Measurements from ENCODE around the gene AFF3. TPM values are rescaled to one million over a fixed set of nuclear protein-coding genes. Genes with fewer than 3 reads are reported as not detected.
"Not testable (repeated sequence)": the region's sequence is repeated elsewhere in the genome, so short reads cannot be mapped to it uniquely, and the experiment has no call there.

Gene AFF3
- total RNA-seq, 1 experiment from 2014 or later: not detected

GRCh38 chr2:99933894-99934650 lies 208.3 kb downstream of the AFF3 start:
- CTCF ChIA-PET: no interaction called here
- no TSS peak for BruUV-seq (replicated peaks)
- intact Hi-C loops (cut with micrococcal nuclease; ENCODE audit: unreplicated experiment): no loop called here

DNA sequence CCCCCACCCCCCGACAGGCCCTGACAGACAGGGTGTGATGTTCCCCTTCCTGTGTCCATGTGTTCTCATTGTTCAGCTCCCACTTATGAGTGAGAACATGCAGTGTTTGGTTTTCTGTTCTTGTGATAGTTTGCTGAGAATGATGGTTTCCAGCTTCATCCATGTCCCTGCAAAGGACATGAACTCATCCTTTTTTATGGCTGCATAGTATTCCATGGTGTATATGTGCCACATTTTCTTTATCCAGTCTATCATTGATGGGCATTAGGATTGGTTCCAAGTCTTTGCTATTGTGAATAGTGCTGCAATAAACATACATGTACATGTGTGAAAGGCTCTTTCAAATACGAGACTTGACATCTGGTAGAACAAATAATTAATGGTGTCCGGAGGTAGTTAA lies 208.9 kb downstream of the AFF3 start:
- BruUV-seq (replicated peaks); H3K4me3 ChIP-seq (ENCODE audit: low read depth, low read length, poor library complexity, severe bottlenecking); intact Hi-C loops (cut with micrococcal nuclease; ENCODE audit: unreplicated experiment); H3K36me3 ChIP-seq (ENCODE audit: insufficient read depth, low read length, poor library complexity, severe bottlenecking); POLR2A ChIA-PET (ENCODE audit: low non-redundant PET); H3K9me3 ChIP-seq (ENCODE audit: low read depth, low read length, poor library complexity, severe bottlenecking); DNase-seq (ENCODE audit: low spot score); H3K4me1 ChIP-seq (ENCODE audit: insufficient read depth, low read length, poor library complexity, severe bottlenecking); H3K27ac ChIP-seq (ENCODE audit: low read depth, low read length, poor library complexity, severe bottlenecking); CTCF ChIA-PET: not testable (repeated sequence)
- H3K27me3 ChIP-seq (replicated peaks; ENCODE audit: insufficient read depth, low read depth, low read length, poor library complexity): peaks cover 25% of the 10 kb centered on the region

More at GRCh38 chr2:99933894-99934650, 208.3 kb downstream of the AFF3 start:
- Histone ChIP-seq H3K27me3 (replicated peaks; ENCODE audit: insufficient read depth, low read depth, low read length, poor library complexity) (peaks cover 28% of the 10 kb centered on the region), H3K36me3 (ENCODE audit: insufficient read depth, low read length, poor library complexity, severe bottlenecking) (no peaks in the 10 kb centered on the region), H3K4me1 (ENCODE audit: insufficient read depth, low read length, poor library complexity, severe bottlenecking) (no peaks in the 10 kb centered on the region), H3K4me3 (ENCODE audit: low read depth, low read length, poor library complexity, severe bottlenecking) (no peak overlapping the region), H3K27ac (ENCODE audit: low read depth, low read length, poor library complexity, severe bottlenecking) (no peak overlapping the region), H3K9me3 (ENCODE audit: low read depth, low read length, poor library complexity, severe bottlenecking) (no peaks in the 10 kb centered on the region)
- POLR2A ChIA-PET (ENCODE audit: low non-redundant PET): no interaction called here
- no peak for DNase-seq (ENCODE audit: low spot score)
- TF ChIP-seq CTCF (conservative IDR thresholded peaks at IDR 0.05; ENCODE audit: low read depth, low read length): no peak
- TF ChIP-seq EZH2 (IDR thresholded peaks at IDR 0.05; ENCODE audit: borderline replicate concordance, low read depth, low read length, poor library complexity, severe bottlenecking): no peak

GRCh38 chr2:99928470-99929053 lies 213.8 kb downstream of the AFF3 start:
- no peaks in the 10 kb centered on the region for H3K4me1 ChIP-seq (ENCODE audit: insufficient read depth, low read length, poor library complexity, severe bottlenecking)
- peaks cover 31% of the 10 kb centered on the region for H3K27me3 ChIP-seq (replicated peaks; ENCODE audit: insufficient read depth, low read depth, low read length, poor library complexity)
- H3K36me3 ChIP-seq (ENCODE audit: insufficient read depth, low read length, poor library complexity, severe bottlenecking): no peaks in the 10 kb centered on the region
- no TSS peak for BruUV-seq (replicated peaks)
- H3K9me3 ChIP-seq (ENCODE audit: low read depth, low read length, poor library complexity, severe bottlenecking): no peaks in the 10 kb centered on the region
- intact Hi-C loops (cut with micrococcal nuclease; ENCODE audit: unreplicated experiment): no loop called here
- ChIA-PET CTCF (no interaction called here), POLR2A (ENCODE audit: low non-redundant PET) (no interaction called here)
- no peak for DNase-seq (ENCODE audit: low spot score)
- no peak overlapping the region for H3K27ac ChIP-seq (ENCODE audit: low read depth, low read length, poor library complexity, severe bottlenecking)
- H3K4me3 ChIP-seq (ENCODE audit: low read depth, low read length, poor library complexity, severe bottlenecking): no peak overlapping the region
- no peak for TF ChIP-seq EZH2 (IDR thresholded peaks at IDR 0.05; ENCODE audit: borderline replicate concordance, low read depth, low read length, poor library complexity, severe bottlenecking)
- TF ChIP-seq CTCF (conservative IDR thresholded peaks at IDR 0.05; ENCODE audit: low read depth, low read length): no peak

DNA sequence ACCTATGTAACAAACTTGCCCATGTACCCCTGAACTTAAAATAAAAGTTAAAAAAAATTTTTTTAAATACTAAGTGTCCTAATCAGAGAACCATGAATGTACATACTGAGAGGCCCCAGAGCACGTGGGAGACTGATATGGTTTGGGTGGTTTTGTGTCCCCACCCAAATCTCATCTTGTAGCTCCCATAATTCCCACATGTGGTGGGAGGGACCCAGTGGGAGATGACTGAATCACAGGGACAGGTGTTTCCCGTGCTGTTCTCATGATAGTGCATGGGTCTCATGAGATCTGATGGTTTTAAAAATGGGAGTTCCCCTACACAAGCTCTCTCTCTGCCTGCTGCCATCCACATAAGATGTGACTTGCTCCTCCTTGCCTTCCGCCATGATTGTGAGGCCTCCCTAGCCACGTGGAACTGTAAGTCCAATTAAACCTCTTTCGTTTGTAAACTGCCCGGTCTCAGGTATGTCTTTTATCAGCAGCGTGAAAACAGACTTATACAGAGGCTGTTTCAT lies 214.6 kb downstream of the AFF3 start:
- H3K36me3 ChIP-seq (ENCODE audit: insufficient read depth, low read length, poor library complexity, severe bottlenecking); H3K9me3 ChIP-seq (ENCODE audit: low read depth, low read length, poor library complexity, severe bottlenecking); H3K4me3 ChIP-seq (ENCODE audit: low read depth, low read length, poor library complexity, severe bottlenecking); POLR2A ChIA-PET (ENCODE audit: low non-redundant PET); CTCF ChIA-PET; DNase-seq (ENCODE audit: low spot score); H3K4me1 ChIP-seq (ENCODE audit: insufficient read depth, low read length, poor library complexity, severe bottlenecking); intact Hi-C loops (cut with micrococcal nuclease; ENCODE audit: unreplicated experiment); BruUV-seq (replicated peaks); H3K27ac ChIP-seq (ENCODE audit: low read depth, low read length, poor library complexity, severe bottlenecking): not testable (repeated sequence)
- H3K27me3 ChIP-seq (replicated peaks; ENCODE audit: insufficient read depth, low read depth, low read length, poor library complexity): peaks cover 34% of the 10 kb centered on the region

Data from A673 (cell line).